Fibroblast of upper back skin (primary cell): ENCODE results near the gene SHISA6.

Experiments
- DNase-seq: peaks from one replicate; pipeline ENCODE4 v3.0.0-alpha.2; 2013

The SHISA6 gene

GRCh38 chr17:11545696-11546095, 304.7 kb downstream of the SHISA6 start:
- DNase-seq = no peak

- no peak for DNase-seq
Observed at GRCh38 chr17:11547853-11548252, 306.8 kb downstream of the SHISA6 start.

GRCh38 chr17:11548398-11548797, 307.4 kb downstream of the SHISA6 start:
- no peak for DNase-seq

- DNase-seq = no peak
Observed at GRCh38 chr17:11550431-11550830, 309.4 kb downstream of the SHISA6 start.

- DNase-seq = no peak
Observed at GRCh38 chr17:11551442-11551841, 310.4 kb downstream of the SHISA6 start.

- no peak for DNase-seq
Observed at GRCh38 chr17:11553135-11553534, 312.1 kb downstream of the SHISA6 start.

- no peak for DNase-seq
Observed at GRCh38 chr17:11554042-11554441, 313.0 kb downstream of the SHISA6 start.

- no peak for DNase-seq
Observed at GRCh38 chr17:11554542-11554941, 313.5 kb downstream of the SHISA6 start.

GRCh38 chr17:11555530-11555929, 314.5 kb downstream of the SHISA6 start:
- no peak for DNase-seq

- no peak for DNase-seq
Observed at GRCh38 chr17:11557727-11558452, 316.9 kb downstream of the SHISA6 start.

GRCh38 chr17:11558681-11559234, 317.7 kb downstream of the SHISA6 start:
- DNase-seq = no peak

GRCh38 chr17:11559601-11560000, 318.6 kb downstream of the SHISA6 start:
- no peak for DNase-seq

GRCh38 chr17:11561281-11561680, 320.3 kb downstream of the SHISA6 start:
- DNase-seq = no peak

GRCh38 chr17:11561702-11562101, 320.7 kb downstream of the SHISA6 start:
- no peak for DNase-seq

- DNase-seq = no peak
Observed at GRCh38 chr17:11564589-11565380, 323.8 kb downstream of the SHISA6 start.

- no peak for DNase-seq
Observed at GRCh38 chr17:11565591-11565990, 324.6 kb downstream of the SHISA6 start.

- DNase-seq = no peak
Observed at GRCh38 chr17:11578998-11579397, 338.0 kb downstream of the SHISA6 start.

GRCh38 chr17:11580677-11581076, 339.7 kb downstream of the SHISA6 start:
- DNase-seq = no peak

- no peak for DNase-seq
Observed at GRCh38 chr17:11582217-11582616, 341.2 kb downstream of the SHISA6 start.

GRCh38 chr17:11583306-11583992, 342.4 kb downstream of the SHISA6 start:
- no peak for DNase-seq

- no peak for DNase-seq
Observed at GRCh38 chr17:11589716-11590115, 348.7 kb downstream of the SHISA6 start.

GRCh38 chr17:11598274-11599221, 357.5 kb downstream of the SHISA6 start, which contains the start of gene DNAH9:
Gene DNAH9 (plus strand): TSS chr17:11598470. CDS start chr17:11598499, 29 bp downstream.
- DNase-seq = peak; percentile 60
